NCI-H2196 treated with DMSO at 0.1 percent for 48 hours (cell line): Measurements from ENCODE around the gene MIB2.

ENCODE experiments used
- DNase-seq: peaks from one replicate; lab custom pipeline; 2025; ENCODE audit not compliant: unreplicated experiment; lab: John Stamatoyannopoulos, UW

The MIB2 gene

DNA sequence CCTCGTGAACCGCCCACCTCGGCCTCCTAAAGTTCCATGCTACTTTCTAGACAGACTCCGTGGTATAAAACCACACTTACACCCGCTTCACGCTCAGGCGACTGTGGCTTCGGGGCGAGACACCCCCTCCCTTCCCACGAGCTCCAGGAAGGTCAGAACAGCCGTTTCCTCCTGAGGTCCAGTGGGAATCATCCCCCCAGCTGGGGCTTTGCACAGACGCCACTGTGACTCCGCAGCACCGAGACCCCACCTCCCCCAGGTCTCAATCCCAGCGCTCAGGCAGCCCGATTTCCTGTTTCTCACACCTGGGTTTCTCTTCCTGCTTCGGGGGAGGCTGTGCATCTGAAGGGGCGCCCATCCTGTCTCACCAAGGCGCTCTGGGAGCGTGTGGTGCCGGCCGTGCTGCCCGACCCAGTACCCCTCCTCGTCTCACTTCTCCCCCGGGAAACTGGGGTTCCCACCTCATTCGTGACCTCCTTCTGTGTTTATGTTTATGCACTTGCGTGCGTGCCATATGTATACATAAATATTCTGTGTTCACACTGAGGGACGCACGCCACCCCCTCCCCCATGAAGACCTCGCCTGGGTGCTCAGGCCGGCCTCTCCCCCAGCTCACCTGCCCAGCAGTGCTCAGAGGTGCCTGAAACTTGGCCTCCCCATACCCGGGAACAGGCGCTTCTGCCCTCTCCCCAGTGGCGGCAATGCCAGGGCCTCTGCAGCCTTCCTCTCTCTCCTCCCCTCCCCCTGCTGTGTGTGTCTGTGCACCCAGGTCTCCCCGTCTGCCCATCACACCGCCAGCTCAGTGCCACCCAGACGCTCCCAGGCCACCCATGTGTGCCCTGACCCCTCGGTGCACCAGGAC lies 62.6 kb downstream of the MIB2 start:
- DNase-seq = no peak

DNA sequence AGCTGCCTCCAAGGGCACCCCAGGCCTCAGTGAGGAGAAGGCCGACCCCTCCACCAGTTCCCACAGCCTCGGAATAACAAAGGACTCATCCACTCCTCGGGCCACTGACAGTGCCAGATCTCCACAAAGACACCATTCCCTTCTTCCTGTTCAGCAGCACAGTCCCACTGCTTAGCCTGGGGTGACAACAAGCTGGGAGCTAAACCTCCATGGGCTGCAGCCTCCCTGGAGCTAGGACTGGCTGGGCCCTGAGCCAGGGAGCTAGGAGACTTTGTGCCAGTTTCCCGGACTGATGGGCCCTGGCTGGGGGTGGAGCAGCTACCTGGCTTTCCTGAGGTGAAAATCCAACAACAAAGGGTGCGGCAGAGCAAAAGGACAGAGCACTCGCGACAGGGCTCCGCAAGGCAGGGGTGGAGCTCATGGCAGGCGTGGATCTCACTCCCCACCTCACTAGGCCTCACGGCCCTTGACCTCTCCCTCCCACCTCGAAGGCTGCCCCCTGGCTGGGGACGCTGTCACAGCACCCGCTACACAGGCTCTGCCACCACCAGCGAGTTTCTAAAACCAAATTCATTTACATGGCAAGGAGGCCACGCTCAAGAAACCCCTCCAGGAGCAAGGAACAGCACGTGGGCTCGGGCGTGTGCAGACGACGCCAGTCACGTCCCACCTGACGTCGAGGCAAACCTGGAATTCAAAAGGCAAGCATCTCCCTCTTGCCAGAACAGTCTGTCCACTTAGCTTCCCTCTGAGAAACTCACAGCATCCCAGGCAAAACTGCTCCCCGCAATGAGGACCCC lies 63.5 kb downstream of the MIB2 start:
- no peak for DNase-seq
